Raji (cell line): ENCODE data around the gene DAB1.

ENCODE experiments used
- POLR2A ChIP-seq: IDR thresholded peaks from 2 replicates; pipeline ENCODE4 v1.6.1; 2011; ENCODE audit warnings: low read depth, low read length, control low read depth; ENCODE audit not compliant: insufficient read depth

The DAB1 gene

DNA sequence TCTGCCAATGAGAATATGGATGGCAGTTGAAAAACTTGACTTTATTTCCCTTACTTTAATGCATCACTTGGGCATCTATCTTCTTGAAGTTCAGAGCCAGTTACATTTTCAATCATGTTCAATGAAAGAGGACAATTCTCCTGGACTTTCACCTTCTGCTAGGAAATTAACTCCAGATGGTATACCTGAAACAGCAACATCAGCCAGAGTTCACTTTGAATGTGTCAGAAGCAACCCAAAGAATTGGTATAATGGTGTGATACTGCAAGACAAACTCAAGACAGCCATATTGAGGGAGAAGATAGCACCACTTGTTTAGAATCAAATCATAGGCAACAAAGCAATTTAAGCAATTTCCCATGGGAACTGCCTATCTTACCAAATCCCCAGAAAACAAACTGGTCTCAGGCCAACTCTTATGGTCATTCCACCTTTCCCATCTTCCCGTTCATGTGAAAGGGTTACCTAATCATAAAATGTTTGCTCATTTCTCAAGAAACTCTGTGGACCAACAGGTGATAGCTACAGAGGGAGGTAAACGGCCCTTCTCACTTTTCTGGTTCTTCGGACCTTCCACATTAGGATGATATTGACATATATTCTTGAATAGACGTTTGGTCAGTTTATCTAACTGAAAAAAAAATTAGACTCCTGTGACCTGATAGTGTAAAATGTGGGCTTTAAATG is 428.3 kb downstream of the DAB1 start:
- TF ChIP-seq POLR2A: no peak

DNA sequence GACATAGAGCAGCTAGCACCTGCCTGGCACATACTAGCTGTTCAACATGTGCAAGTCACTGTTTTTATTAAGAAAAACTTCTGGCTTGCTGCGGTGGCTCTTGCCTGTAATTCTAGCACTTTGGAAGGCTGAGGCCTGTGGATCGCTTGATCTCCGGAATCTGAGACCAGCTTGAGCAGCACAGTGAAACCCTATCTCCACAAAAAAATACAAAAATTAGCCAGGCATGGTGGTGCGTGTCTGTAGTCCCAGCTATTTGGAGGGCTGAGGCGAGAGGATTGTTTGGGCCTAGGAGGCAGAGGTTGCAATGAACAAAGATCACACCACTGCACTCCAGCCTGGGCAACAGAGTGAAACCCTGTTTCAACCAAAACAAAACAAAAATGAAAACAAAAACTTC is 430.4 kb downstream of the DAB1 start:
- TF ChIP-seq POLR2A: no peak

DNA sequence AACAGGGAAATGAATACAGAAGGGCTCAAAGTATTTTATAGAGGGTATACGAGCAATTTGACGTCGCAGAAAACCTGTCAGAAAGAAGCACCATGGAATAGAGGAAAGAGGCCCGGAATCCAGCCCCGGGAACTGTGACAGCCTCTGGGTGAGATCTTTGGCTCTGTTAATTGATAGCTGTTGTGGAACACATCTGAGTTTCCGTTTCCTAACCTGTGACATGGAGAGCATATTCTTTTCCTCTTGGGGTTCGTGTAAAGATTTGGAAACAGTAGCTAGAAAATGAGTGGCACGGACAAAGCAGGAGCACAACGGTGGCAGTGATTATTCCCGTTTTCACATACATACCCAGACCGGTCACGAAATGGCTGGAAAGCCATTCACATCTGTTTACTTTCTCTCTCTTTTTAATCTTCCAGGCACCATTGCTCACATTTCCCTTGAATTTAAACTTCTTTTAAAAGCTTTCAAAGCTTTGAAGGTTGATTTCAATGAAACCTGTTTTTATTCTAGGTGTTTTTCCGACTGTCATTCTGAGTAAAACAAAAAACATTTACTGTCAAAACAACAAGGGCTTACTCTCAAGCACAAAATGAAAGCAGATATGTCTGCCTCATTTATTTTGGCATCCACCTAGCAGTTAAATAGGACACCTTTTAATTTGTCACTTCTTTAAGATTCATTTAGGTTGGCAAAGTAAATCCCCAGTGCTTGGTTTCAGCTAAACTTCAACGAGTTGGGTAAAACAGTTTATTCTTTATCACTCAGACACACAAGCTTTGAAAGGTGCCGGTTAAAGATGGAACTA is 431.3 kb downstream of the DAB1 start:
- TF ChIP-seq POLR2A: no peak

DNA sequence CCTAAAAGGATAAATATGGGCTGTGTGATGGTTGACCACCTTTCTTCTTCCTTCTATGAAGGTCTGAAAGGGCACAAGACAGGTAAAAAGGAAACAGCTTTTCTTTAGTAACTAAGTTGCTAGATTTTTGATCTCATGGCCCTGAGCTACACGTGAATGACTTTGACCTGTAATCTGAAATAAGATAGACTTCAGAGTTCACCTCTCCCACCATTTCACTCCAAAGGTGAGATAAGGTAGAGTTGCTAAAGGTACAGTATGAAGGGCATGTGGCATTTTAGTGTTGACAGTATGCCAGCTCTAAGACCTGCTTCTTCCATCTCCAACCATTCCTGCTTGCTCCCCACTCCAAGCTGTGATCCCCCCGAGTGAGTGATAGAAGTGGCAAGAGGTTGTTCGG is 432.3 kb downstream of the DAB1 start:
- no peak for TF ChIP-seq POLR2A

DNA sequence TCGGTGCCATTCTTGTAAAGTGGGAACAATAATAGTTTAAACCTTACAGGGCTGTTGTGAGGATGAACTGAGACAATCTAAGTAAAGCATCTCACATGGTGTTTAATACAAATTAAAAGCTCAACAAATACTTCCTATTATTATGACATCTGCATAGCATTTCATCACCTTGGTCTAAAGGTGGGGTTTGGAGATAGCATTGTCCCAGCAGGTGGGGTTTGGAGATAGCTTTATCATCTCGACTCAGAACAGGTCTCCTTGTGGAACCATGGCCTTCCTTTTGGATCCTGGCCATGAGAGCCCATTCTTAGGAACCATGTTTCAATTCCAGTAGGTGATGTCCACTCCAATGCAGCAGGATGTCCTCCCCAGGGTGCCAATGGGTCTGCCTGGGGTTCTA is 437.5 kb downstream of the DAB1 start:
- no peak for TF ChIP-seq POLR2A

DNA sequence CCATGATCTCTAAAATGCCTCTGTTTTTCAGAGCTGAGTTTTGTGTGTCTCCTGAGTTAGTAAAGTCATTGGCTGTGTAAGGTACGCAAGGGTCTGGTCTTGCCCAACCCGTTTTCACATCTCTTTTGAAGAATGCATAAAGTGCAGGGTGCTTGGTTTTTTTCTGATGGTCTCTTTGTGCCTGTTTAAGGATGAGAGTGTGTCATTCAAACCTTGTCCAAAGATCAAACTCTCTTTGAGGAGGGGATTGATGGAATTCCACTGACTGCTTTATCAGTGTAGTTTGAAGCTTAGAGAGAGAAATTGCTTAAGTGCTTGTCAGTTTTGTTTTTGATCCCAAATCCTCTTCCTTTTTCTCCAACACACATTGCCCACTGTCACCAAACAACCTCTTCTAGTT is 438.0 kb downstream of the DAB1 start:
- no peak for TF ChIP-seq POLR2A

DNA sequence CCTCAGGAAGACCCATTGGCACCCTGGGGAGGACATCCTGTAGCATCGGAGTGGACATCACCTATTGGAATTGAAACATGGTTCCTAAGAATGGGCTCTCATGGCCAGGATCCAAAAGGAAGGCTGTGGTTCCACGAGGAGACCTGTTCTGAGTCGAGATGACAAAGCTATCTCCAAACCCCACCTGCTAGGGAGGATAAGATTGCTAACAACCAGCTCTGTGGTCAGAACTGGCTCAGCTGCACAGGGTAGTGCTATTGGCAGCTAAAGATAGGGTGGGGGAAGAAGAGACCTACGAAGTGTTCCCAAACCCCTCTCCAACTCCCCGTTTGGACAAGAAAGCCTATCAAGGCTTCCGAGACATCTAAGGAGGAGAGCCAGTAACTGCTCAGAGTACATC is 440.4 kb downstream of the DAB1 start:
- TF ChIP-seq POLR2A: no peak

DNA sequence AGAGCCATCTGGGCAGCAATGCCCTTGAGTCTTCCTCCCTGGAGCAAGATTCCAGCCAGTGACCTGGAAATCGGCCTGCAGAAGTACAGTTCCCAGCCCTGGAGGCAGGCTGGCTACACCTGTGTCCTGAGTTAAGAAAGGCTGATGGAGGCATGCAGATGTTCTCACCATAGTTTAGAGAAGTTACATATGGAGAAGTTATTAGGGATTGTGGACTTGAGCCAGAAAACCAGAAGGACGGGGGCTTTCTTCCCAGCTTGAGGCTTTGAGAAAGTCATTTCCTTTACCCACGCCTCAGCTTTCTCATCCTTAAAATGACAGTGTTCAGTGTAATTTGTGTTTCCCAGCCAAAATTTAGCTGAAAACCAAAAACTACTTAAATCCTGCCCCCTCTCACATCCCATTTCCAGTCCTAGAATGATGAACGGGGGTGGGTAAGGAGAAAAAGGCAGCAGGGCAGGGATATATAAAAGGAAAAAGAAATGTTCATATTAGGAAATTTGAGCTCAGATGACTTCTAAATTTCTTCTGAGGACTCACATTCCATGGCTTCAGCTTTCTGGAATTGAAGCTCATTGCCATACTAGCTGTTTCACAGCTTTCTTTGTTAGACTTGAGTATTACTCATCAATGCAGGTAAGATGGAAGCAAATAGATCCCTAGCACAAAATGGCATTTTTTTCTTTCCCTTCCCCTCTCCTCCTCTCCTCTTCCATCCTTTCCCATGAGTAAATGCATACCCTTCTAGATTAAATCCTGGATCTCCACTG is 443.7 kb downstream of the DAB1 start:
- TF ChIP-seq POLR2A: no peak

DNA sequence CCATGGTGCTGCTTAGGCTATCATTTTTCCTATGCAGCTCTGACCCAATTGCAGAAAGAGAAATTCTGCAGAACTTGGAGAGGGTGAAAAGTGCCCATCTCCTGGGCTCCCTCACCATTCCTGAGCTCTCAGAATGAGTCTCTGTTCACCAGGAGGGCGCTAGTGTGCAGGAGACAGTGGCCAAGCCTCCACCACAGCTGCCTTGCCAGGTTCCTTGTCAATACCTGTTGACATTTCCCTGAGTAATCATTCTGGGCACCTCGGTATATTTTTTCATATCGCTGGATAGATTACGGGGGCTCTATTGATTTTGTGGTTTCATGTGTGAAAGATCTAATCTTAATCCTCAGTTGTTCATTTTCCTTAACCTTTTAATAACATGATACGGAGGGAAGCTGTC is 445.0 kb downstream of the DAB1 start:
- no peak for TF ChIP-seq POLR2A

DNA sequence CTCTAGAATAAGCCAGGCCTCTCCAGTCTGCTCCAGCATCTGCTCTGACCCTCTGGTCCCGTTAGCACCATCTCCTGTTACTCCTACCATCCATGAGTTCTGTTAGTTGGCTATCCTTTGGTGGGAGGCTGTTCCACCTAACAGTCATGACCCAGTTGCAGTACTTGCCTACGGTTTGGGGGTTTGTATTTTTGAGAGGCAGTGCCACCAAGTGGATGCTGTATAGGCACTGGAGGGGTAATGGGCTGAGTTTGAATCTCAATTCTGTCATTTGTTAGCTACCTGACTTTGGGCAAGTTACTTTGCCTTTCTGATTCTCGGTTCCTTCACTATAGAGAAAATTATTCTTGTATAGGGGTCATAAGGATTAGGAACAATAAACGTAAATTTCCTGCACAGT is 445.9 kb downstream of the DAB1 start:
- TF ChIP-seq POLR2A: no peak

DNA sequence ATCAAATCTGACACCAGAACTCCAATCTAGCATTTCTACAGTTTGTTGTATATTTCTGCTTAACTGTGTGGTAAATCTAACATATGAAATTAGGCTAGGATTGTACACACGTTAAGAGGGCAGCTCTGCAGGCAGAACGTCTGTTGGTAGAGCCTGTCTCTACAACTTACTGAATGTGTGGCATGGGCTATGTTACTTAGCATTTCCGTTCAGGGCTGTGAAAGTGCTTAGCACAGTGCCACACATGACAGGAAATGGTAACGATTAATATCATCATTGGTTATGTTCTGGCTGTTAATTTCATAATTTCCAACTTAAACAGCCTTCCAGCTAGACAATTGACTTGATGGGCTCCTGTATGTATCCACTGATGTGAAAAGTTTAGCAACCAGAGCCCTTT is 448.4 kb downstream of the DAB1 start:
- TF ChIP-seq POLR2A: no peak

DNA sequence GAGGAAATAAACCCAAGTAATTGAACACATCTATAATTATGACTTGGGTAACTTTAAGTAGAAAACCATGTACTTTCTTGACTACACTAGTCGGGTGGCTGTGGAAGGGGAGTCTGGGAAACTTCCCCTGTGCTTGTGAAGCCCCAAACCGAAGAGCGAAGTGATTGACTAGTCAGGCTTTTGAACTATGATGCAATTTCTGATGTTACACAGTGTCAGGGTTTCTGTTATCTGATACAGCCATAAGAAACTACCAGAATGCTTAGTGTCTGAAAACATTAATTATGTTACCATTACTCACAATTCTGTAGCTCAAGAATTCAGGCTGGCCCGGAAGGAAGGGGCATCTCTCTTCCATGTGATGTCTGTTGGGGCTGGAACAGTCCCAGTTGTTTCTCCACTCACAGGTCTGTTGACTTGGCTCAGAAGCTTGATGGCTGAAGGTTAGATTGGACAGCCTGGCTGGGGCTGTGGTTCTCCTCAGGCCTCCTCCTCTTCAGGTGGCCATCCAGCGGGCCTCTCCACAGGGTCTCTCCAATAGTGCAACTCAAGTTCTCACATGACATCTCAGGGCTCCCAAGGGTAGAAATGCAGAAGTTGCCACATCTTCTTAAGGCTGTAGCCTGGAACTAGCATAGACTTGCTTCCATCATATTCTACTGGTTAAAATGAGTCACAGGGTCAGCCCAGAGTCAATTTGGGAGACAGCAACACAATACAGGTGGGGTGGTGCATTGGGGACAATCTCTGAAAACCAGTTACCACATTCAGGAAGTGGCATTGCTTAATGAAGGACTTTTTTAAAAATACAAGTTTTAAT is 449.7 kb downstream of the DAB1 start:
- no peak for TF ChIP-seq POLR2A

DNA sequence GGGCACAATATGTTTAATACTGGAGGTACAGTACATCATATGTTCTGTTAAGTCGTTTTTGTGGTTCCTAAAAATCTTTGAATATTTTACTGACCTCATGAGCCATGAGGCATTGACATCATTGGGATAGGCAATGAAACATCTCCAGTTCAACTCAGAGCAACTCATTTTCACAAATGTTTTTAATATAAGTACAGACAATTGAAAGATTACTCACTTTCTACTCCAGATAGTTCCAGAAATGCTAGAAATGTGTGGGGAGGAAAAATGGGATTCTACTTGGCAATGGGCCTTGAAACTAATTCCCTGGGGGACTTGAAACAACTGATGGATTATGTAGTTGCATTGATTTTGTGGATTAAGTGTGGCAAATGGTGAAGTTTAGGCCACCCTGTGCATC is 450.9 kb downstream of the DAB1 start:
- TF ChIP-seq POLR2A: no peak

DNA sequence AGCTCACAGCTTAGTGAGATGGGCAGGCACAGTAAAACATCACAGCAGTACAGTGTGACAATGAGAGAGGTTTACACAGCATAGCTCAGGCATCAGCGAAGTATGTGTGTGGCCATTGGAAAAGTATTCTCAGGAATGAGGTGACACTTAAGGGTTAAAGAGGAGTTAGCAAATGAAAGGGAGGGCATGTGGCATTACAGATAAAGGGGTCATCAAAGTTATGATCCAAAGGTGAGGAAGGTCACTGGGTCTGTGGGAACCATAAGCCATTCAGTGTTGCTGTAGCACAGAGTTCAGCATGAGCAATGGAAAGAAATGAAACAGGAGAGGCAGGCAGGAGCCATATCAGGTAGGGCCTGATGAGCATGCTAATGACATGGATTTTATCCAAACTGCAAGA is 453.6 kb downstream of the DAB1 start:
- TF ChIP-seq POLR2A: no peak

DNA sequence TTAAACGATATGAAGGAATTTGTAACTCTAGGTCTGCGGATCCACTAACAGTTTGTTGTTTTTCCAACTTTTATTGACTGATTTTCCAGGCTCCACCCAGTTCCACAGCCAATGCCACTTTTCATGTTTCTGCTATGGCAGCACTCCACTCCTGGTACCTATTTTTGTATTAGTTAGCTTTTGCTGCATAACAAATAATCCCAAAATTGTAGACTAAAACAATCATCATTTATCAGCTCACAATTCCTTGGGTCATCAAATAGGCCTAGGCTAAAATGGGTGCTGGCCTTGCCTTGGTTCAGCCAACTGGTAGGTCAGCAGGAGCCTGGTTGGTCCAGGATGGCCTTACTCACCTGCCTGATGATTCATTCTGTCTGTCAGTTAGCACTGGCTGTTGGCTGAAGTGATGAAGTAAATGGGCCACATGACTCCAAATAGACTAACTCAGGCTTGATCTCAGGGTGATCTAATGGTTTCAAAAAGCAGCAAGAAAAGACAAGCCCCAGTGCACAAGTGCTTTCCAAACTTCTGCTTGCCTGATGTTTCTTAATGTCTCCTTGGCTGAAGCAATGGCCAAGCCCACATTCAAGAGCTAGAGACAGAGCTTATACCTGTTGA is 454.9 kb downstream of the DAB1 start:
- no peak for TF ChIP-seq POLR2A
